Activated T-cell treated with anti-CD3 and anti-CD28 coated beads, Interleukin-2, amount 50 U/mL, for 1 hour (primary cell): ENCODE results near the gene CDC25C.
A peak's percentile ranks its signal among the peaks of the same experiment; 100 is the strongest.
"Not testable (repeated sequence)": the region's sequence is repeated elsewhere in the genome, so short reads cannot be mapped to it uniquely, and the experiment has no call there.

ENCODE experiments used
- DNase-seq: peaks from one replicate; pipeline ENCODE4 v3.0.0-alpha.2; 2020

CDC25C gene

DNA sequence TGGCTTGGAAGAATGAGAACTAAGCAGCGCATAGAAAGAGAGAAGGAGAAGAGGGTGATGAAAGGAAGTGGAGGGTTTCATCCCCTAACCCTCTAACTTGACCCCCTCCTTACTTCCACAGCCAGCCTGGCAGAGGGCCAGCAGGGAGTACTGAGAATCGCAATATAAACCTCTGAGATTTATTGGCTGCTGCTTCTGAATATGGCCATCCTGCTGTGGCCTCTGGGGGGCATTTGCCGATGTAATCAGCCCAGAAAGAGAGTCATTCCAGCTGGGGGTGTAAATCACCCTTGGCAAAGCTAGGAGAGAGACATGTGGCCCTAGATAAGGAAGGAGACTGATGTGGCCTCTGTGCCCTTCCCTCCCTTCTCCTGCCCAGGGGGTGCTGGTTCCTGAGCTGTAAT, 56.2 kb downstream of the CDC25C start:
- no peak for DNase-seq

DNA sequence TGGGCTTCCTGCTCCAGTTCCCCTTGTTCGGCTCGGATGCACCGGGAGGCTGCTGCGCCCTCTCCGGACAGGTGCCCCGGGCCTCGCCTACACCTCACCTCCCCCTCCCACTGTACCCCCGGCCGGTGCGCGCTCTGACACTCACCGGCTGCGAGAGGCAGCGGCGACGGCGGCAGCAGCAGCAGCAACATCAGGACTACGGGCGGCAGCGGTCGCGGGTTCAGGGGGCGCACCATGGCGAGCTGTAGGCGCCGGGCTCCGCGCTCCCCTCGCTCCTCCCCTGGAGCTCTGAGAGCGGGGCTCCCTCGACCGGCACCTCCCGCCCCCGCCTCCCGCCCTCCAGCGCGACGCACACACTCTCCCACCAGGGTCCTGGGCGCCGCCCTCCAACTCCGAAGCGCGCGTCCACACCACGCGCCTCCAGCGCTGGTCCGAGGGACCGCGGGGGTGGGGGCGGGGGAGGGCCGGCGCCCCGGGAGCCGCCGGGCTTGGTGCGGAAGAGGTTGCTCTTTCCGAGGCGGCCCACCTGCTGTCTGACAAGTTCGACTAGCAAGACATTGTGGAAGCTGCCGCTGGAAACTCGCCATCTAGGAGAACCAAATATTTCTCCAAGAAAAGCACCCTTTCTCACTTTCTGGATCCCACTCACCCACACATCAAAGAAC, 57.3 kb downstream of the CDC25C start, which contains the start of gene GFRA3:
Gene GFRA3 (minus strand): TSS at position 433 of the 665 bp plus-strand sequence. CDS start 197 bp downstream, at position 236.
- peak; percentile 18 for DNase-seq

DNA sequence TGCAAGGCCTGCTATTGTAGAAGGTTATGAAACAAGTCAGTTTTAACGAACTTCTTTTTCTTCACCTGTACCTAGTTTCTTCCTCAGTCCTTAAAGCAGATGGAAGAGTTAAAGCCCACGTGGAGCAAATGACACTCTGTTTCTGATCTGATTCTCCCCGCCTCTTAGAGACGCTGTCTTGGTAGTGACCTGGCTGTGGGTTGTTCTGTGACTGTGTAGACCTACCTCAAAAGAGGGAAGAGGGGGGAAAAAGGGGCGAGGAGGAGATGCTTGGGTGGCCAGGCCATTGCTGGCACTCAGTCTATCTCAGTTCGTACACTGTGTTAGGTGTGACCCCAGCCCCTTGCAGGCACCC, 57.8 kb downstream of the CDC25C start:
- no peak for DNase-seq

DNA sequence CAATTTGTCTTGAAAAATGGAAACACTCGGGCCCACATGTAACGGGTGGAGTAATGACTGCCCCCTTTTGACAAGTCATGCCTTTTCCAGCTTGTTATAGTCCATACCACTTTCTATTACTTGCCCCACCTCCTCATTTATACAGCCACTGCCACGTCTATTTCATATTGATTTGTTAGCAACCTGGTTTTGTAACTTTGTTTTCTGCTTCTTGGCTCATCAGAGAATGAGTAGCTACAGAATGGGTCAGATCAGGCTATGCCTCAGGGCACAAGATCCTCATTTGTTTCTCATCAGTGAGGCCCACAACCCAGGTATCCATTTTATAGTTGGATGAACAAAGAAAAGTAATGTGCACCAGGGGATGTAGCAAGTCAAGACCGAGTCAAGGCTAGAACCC, 58.9 kb downstream of the CDC25C start:
- no peak for DNase-seq

DNA sequence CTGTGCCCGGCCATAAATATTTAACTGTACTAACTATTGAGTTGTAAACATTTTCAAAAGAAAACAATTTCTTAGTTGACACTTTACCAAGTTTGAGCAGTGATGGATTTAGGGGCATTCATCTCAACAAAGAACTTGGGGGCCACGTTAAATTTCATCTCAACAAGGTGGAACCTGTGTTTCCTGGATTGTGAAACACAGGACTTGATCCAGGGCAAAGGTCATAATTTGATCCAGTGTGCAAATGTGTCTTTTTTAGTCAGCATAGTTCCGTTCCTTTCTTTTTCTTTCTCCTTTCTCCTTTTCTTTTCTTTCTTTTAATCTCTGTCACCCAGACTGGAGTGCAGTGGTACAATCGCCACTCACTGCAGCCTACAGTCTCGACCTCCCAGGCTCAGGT, 60.3 kb downstream of the CDC25C start:
- DNase-seq: no peak

DNA sequence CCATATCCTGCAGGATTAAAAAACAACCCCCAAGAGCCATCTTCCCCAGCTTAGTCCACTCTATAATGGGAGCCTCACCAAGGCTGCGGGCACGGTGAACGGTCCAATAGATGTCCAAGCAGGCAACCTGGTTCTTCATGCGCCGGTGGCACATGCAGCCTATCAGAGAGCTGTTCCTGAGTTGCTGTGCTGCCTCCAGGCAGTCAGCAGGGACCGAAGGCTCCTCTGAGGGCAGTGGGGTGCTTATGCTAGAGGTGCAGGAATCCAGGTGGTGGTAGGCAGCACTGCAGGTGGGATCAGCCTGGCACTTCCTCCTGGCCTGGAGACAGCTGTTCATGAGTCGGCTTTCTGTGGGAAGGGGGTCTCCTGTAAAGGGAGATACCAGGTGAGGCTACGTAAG, 67.4 kb downstream of the CDC25C start:
- no peak for DNase-seq

DNA sequence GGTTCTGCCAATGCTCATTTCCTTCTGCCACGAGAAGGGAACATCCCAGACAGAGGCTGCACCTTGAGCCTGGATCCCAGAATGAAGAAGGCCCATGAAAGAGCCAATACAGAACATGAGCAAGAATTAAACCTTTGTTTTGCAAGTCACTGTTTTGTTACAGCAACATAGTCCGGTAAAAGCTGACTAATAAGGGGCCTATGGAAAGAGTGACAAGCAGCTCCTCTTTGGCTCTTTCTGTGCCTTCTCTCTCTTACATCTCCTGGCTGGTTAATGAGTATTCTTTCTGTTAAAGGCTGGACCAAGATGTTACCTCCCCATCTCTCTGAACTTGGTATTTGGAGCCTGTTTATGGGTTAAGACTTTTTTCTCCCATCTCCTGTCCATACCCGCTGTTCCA, 68.0 kb downstream of the CDC25C start:
- no peak for DNase-seq

DNA sequence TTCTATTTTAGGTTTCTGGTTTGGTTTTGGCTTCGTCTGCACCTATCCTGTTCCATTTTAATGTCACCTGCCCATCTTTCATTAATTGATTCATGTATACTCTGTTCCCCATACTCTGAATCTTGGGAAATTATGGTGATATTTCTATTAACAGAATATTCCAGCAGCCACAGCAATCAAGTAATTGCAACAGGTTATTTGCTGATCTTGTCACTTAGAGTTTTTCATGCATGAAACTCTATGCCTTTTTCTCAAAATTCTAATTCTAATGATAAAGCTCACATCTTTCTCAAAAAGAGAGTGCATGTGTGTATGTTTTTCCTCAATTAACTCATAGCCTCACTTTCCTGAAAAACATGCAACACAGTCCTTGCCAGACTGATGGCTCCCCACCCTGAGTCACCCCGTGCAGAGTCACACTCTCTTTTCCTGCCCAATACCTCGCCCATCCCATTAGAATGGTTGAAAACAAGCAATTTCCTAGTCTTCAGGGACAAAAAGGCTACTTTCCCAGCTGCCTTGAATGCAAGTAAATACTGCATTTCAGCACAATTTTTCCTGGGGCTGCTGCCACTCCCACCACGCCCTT, 72.8 kb downstream of the CDC25C start:
- no peak for DNase-seq

DNA sequence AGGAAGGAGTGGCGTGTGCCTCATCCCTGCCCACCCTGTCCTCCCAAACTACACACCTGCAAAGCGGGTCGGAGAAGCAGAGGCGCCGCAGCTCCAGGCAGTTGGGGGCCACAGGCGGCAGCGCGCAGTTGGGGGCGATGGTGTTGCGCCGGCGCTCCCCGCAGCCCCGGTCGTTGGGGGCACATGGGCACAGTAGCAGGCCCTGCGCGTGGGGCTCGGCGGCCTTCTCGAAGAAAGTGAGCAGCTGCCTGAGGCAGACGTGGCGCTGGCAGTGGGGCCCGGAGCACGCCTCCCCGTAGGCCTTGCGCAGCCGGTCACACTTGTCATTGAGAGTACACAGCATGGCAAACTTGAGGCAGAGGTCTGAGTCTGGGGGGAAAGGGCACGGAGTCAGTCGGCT, 74.0 kb downstream of the CDC25C start:
- no peak for DNase-seq

DNA sequence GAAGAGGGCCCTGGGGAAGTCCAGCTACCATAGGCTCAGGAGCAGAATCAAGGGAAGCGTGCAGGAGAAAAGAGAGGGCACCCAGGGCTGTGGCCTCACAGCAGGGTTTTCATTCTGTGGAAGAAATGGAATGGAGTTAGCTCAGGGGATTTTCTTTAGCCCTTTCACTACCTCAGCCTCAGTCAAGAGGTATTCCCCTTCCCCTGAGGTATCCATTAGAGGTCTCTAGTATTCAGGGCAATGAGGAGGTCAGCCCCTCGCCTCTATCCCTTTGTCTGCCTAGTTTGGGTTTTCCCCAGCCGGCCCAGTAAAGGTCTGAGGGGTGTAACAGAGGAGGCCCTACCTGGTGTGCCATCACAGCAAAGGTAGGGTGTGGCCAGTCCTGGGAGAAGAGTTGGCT, 78.7 kb downstream of the CDC25C start:
- DNase-seq: no peak

DNA sequence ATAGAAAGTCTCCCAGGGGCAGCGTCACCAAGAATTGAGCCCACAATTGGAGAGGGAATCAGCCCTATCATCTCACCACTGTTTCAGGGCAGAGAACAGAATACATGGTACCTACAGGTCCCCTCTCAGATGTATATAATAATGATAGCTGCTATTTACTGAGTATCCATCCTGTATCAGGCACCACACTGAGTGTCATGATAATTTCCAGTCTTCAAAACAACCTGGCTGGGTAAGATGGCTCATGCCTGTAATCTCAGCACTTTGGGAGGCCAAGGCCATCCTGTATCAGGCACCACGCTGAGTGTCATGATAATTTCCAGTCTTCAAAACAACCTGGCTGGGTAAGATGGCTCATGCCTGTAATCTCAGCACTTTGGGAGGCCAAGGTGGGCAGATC, 83.8 kb downstream of the CDC25C start:
- not testable (repeated sequence) for DNase-seq

DNA sequence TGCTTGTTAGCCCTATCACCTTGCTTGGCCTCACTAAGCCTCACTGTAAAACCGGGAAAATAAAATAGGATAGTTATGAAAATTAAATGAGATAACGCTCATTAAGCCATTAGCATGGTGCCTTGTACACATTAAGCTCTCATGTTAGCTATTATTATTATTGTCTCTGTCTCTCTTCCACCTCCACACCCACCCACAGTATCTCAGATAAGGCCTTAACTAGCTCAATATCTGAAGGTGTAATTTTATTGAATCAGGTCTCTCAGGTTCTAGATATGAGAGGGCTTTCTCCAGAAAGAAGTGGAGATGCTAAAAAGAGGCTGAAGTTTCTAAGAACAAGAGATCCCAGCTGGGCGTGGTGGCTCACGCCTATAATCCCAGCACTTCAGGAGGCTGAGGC, 84.8 kb downstream of the CDC25C start:
- no peak for DNase-seq

DNA sequence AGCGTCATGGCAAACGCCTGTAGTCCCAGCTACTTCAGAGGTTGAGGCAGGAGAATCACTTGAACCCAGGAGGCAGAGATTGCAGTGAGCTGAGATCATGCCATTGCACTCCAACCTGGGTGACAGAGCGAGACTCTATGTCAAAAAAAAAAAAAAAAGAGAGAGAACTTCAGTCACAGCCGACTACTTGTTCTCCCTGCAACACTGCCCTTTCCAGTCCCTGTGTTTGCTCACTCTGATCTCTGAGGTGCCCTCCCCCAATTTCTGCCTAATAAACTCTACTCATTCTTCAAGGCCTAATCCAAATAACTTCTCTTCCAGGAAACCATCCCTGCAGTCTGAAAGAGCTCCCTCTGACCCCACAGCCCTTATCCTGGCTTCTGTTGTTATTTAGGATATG, 85.3 kb downstream of the CDC25C start:
- DNase-seq: no peak

DNA sequence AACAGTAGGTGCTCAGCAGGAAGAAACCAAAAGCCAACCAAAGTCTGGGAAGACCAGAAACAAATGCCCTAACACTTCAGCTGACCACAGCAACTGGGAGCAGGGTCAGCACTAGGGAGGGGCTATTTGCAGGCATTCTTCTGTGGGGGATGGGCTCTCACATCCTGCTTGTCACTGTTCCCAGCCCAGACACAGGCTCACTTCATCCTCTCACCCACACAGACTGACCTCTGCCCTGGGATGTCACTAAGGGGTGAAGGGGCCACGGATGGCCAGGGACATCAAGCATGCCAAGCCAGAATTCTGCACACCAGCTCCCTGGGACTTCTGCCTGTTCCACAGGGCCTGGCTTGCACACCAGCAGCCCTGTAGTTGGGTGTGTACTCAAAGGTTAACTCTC, 85.9 kb downstream of the CDC25C start:
- DNase-seq: no peak

DNA sequence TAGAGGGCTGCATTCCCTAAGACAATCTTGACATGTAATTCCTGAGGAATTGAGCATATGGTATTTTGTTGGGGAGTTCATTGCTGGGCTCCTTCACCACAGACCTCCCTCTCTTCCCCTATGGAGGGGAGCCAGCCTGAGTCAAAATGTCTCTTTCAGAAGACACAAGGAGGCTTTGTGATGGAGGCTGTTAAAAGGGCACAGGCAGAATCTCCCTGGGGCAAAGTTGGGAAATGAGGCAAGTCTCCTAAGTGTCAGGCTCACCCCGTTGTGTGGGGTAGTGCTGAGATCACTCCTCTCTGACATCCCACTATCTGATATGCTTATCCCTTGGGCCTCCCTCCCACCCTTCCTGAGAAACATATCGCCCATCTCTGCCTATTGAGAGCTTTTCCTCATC, 87.8 kb downstream of the CDC25C start:
- DNase-seq: no peak

DNA sequence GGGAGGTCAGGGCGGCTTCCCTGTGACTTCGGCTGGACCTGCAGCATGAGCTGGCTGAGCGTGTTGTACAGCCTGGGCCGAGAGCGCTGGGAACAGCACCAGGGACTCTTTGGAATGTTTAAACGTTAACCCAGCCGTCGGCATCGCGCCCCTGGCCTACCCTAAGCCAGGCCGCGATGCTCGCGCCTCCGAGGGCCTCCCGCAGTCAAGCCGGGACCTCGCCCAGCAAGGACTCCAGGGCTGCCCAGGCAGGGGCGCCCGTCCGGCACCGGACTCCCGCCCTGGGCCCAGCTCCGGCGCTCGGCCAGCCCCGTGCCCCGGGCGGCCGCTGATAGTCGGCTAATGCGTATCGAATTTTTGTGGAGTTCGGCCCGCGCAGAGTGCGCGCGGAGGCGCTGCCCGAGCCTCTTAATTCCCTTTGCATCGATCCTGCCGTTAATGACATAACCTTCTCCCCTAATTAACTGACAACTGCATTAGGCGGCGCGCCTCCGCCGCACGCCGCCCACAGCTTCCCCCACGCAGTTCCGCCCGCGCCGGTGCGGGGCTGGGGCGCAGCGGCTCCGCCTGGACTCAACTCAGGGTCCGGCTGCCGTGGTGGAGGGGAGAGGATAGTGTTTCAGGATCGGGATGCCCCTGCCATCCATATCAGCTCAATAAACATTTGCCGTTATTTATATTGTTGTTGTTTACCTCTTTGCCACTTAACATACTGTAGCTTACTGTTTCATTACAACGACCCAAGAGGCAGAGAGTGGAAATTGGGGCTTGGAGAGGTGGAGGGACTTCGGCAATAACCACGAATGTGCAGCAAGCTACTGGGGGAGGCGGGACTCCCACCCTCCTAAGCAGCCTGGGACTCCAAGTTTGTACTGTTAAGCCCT, 89.7 kb downstream of the CDC25C start:
- peak; percentile 30 for DNase-seq

DNA sequence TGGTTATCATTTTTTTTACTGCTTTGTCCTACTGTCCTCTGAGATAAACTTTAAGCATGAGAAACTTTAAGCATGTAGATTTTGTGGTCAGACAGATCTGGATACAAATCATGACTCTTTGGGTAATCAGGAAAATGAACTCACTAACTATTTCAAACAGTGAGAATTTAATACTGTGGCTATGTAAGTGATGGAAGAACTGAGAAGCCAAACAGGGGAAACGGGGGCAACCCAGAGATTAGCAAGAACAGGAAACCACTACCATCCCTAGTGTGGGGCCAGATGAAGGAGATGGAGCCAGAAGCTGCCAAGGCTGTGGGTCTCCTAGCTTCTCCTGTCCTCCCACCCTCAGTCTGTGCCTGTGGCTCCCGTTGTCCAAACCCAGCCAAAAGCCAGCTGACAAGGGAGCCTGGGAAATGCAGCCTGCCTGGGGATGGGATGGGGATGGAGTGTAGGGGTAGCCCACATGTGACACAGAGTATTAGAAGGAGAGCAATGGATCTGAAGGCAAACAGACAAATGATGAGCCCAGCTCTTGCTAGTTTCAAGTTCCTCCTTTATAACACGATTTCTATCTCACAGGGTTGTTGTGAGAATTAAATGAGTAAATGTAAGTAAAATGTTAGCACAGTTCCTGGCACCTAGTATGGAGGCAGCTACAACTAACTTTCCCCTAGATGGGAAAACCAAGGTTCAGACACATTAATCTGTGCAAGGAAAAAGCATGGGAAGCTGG, 90.8 kb downstream of the CDC25C start:
- no peak for DNase-seq

DNA sequence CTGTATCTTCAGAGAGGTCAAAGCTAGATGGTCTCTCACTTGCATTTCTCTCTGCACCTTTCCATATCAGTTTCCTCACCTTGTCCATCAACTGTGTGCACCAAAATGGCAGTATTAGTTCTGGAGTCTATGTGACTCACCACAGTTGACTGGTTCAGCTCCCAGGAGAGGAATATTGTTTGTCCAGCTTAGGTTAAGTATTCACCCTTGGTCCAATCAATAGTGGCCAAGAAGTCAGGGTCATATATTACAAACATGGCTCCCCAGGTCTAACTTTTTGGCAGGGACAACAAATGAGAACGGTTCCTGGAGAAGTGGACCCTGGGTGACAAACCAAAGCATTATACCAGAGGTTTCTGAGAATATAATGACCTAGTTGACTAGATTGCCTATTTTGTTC, 93.6 kb downstream of the CDC25C start:
- no peak for DNase-seq
